ENCODE measurements around the gene EBF3.

Gene EBF3

DNA sequence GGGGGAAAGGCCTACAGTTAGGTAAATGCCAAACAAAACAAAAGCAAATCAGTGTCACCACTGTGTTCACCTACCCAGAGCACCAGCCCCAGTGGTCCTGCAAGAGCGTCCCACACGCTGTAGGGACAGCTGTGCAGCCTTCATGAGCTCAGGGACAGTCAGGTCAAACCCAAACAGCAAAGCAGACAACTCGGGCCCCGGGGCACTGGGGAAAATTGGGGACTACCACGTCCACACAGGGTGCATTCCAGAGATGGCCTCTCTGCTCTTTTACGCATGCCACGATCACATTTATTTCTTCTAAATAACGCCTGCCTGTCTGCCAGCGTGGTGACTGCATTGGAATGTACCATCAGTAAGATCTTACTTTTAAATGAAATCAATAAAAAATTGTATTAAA is 21.7 kb downstream of the EBF3 start:
- no peaks in the 10 kb centered on the region for H3K36me3 ChIP-seq (ENCODE audit: control insufficient read depth, insufficient read depth, low read length)
- H3K27me3 ChIP-seq (ENCODE audit: control insufficient read depth, insufficient read depth, low read length) = no peaks in the 10 kb centered on the region
- no peak overlapping the region for H3K4me3 ChIP-seq (ENCODE audit: low read length)
- H3K9me3 ChIP-seq (ENCODE audit: control insufficient read depth, insufficient read depth, low read length) = no peaks in the 10 kb centered on the region
- no peak overlapping the region for H3K27ac ChIP-seq (ENCODE audit: low read length)
- H3K4me1 ChIP-seq (ENCODE audit: control insufficient read depth, insufficient read depth, low read length) = no peaks in the 10 kb centered on the region
- no peak for DNase-seq (ENCODE audit: low read depth, low spot score)
- WGBS (ENCODE audit: insufficient coverage, insufficient read length) = no CpG with 5 or more reads among the region's 9 CpGs

DNA sequence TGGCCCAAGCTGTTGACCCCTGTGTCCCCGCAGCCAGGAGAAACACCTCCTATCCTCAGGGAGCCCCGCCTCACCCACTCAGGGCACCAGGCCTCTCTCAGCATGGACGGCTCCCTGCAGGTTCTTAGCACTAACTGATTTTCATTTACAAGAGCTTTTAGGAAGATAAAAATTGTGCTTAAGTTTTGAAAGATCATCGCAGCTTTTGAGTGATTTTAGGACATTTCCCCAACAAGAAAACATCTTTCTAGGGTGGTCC is 22.1 kb downstream of the EBF3 start:
- H3K4me1 ChIP-seq (ENCODE audit: control insufficient read depth, insufficient read depth, low read length) = no peaks in the 10 kb centered on the region
- no peak overlapping the region for H3K27ac ChIP-seq (ENCODE audit: low read length)
- whole genome bisulfite sequencing (ENCODE audit: insufficient coverage, insufficient read length) = no CpG with 5 or more reads among the region's 4 CpGs
- no peak overlapping the region for H3K4me3 ChIP-seq (ENCODE audit: low read length)
- no peak for DNase-seq (ENCODE audit: low read depth, low spot score)
- H3K36me3 ChIP-seq (ENCODE audit: control insufficient read depth, insufficient read depth, low read length) = no peaks in the 10 kb centered on the region
- H3K27me3 ChIP-seq (ENCODE audit: control insufficient read depth, insufficient read depth, low read length) = no peaks in the 10 kb centered on the region
- no peaks in the 10 kb centered on the region for H3K9me3 ChIP-seq (ENCODE audit: control insufficient read depth, insufficient read depth, low read length)

DNA sequence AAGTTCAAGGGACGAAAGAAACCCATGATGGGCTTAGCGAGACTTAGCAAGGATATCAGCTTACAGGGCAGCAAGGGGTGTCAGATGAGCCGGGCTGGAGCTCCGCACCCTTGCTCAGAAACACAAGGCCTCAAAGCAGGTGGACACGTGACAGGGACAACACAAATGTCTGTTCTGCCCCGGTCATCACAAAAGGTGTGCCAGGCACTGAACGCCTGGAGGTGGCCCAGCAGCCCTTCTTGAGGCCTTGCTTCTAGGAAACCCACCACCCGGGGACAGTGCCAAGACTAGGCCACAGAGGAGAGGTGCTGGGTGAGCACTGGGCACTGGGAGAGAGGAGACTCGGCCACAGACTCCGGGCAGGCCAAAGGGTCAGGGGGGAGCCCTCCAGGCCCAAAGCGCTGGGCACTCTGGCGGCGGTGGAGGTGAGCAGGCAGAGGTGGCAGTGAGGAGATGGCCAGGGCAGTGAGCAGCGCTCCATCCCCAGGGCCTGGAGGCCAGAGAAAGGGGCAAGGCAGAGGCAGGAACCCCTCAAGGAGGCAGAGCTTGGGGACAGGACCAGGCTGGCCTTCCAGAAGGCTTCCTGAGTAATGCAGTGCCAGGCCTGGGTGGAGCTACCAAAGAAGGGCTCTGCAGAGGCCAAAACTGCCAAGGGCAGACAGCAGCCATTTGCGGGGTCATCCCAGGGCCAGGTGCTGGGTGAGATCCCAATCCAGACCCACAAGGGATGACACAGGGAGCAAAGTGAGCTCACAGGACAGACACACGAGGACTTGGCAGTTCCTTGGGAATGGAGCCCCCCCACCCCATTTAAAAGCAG is 22.7 kb downstream of the EBF3 start:
- H3K36me3 ChIP-seq (ENCODE audit: control insufficient read depth, insufficient read depth, low read length) = no peaks in the 10 kb centered on the region
- no peaks in the 10 kb centered on the region for H3K9me3 ChIP-seq (ENCODE audit: control insufficient read depth, insufficient read depth, low read length)
- no peaks in the 10 kb centered on the region for H3K4me1 ChIP-seq (ENCODE audit: control insufficient read depth, insufficient read depth, low read length)
- no peak overlapping the region for H3K27ac ChIP-seq (ENCODE audit: low read length)
- DNase-seq (ENCODE audit: low read depth, low spot score) = no peak
- H3K27me3 ChIP-seq (ENCODE audit: control insufficient read depth, insufficient read depth, low read length) = no peaks in the 10 kb centered on the region
- no CpG with 5 or more reads among the region's 16 CpGs for WGBS (ENCODE audit: insufficient coverage, insufficient read length)
- no peak overlapping the region for H3K4me3 ChIP-seq (ENCODE audit: low read length)

DNA sequence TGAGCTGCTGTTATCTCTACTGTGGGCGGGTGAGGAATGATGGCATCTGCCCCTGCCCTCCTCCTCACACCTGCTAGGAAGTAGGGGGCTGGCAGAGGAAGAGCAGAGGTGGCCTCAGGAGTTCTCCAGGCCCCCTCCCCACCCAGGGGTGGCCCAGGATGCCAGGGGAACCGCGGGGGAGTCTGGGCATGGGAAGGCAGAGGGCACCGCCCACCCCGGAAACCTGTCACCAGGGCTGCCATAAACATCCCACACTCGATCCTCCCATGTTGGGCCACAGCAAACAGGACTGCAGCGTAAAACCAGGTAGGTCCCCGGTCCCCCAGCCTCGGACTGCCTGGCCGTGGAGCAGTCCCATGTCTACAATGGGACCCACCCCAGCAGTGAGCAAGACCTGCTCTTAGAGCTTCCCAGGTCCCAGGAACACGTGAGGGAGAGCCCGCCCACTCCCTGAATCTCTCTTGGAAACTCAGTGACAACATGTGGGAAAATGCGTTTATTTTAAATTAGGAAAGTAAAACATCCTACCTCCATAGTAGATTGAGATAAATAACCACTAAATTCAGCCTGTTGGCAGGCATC is 23.4 kb downstream of the EBF3 start:
- WGBS (ENCODE audit: insufficient coverage, insufficient read length) = no CpG with 5 or more reads among the region's 13 CpGs
- no peak for DNase-seq (ENCODE audit: low read depth, low spot score)
- Histone ChIP-seq H3K27me3 (ENCODE audit: control insufficient read depth, insufficient read depth, low read length) (no peaks in the 10 kb centered on the region), H3K9me3 (ENCODE audit: control insufficient read depth, insufficient read depth, low read length) (no peaks in the 10 kb centered on the region), H3K4me3 (ENCODE audit: low read length) (no peak overlapping the region), H3K4me1 (ENCODE audit: control insufficient read depth, insufficient read depth, low read length) (no peaks in the 10 kb centered on the region), H3K36me3 (ENCODE audit: control insufficient read depth, insufficient read depth, low read length) (no peaks in the 10 kb centered on the region), H3K27ac (ENCODE audit: low read length) (no peak overlapping the region)

DNA sequence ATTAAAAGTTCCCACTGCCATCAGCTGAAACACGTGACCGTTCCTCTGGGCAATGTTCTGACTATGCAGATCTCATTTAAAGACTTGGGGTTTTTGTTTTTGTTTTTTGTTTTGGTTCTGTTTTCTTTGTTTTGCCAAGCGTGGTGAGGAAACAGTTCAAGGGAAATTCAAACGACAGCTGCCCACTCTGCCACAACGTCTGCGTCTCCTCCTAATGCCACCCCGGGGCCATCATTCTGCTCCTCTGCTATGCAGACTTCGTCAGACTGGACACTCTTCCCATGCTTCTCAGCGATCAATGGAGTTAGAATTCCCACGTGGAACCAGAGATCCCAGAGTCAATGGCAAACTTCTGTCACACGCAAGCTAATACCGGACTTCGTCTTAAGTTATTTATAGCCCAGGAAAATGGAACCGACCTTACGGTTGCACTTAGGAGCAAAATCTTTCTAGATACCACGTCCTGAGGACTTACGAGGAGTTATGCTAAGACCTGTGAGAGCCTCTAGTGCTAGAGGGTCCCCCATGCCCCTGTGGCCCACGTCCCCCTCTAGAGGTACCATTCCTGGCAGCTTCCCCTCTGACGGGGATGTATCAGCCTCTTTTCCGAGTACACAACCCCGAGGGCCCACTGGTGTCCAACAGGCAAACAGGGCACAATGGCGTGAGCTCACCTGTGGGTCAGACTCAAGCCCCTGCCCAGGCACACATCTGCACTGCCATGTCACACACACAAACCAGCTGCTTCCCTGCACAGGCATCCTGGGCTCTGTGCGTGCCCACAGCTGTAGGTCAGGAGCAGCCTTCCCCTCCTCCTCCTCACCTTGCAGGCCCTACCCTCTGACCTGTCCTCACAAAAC is 24.4 kb downstream of the EBF3 start:
- H3K9me3 ChIP-seq (ENCODE audit: control insufficient read depth, insufficient read depth, low read length) = no peaks in the 10 kb centered on the region
- H3K4me3 ChIP-seq (ENCODE audit: low read length) = no peak overlapping the region
- no peaks in the 10 kb centered on the region for H3K27me3 ChIP-seq (ENCODE audit: control insufficient read depth, insufficient read depth, low read length)
- no peaks in the 10 kb centered on the region for H3K4me1 ChIP-seq (ENCODE audit: control insufficient read depth, insufficient read depth, low read length)
- DNase-seq (ENCODE audit: low read depth, low spot score) = no peak
- WGBS (ENCODE audit: insufficient coverage, insufficient read length) = no CpG with 5 or more reads among the region's 23 CpGs
- no peaks in the 10 kb centered on the region for H3K36me3 ChIP-seq (ENCODE audit: control insufficient read depth, insufficient read depth, low read length)
- H3K27ac ChIP-seq (ENCODE audit: low read length) = no peak overlapping the region

DNA sequence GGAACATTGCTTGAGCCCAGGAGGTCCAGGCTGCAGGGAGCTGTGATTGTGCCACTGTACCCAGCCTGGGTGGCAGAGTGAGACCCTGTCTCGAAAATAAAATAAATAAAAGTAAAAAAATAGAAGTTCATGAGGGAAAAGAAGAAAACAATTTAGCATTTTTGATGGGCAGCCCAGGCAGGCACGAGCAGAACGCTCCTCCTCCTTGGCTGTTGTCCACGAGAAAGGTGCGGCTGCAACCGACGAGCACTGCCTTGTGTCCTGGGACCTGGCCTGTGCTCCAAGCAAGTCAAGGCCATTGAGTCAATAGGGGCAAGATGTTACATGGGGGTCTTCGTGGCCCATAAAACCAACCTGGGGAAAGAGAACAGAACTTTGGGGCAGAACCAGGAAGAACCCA is 25.6 kb downstream of the EBF3 start:
- H3K27ac ChIP-seq (ENCODE audit: low read length) = no peak overlapping the region
- DNase-seq (ENCODE audit: low read depth, low spot score) = no peak
- H3K9me3 ChIP-seq (ENCODE audit: control insufficient read depth, insufficient read depth, low read length) = no peaks in the 10 kb centered on the region
- no peak overlapping the region for H3K4me3 ChIP-seq (ENCODE audit: low read length)
- H3K36me3 ChIP-seq (ENCODE audit: control insufficient read depth, insufficient read depth, low read length) = no peaks in the 10 kb centered on the region
- no CpG with 5 or more reads among the region's 8 CpGs for WGBS (ENCODE audit: insufficient coverage, insufficient read length)
- H3K27me3 ChIP-seq (ENCODE audit: control insufficient read depth, insufficient read depth, low read length) = no peaks in the 10 kb centered on the region
- no peaks in the 10 kb centered on the region for H3K4me1 ChIP-seq (ENCODE audit: control insufficient read depth, insufficient read depth, low read length)

DNA sequence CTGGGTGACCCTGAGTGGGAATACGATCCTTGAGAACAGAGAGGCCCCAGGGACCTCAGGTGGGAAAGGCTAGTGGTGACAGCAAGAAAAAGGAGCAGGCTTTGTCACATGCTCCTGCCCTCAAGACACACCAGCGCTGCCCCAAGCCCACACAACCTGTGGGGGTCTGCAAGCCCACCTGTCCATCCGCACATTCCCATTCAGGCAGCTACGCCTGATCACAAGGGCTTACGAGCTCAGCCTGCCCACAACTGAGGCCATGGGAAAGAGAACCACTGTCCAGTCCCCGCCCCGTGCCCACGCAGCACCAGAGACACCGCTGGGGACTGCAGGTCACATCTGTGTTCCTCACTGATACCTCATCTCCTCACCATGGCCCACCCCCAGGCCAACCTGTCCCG is 26.7 kb downstream of the EBF3 start:
- Histone ChIP-seq H3K9me3 (ENCODE audit: control insufficient read depth, insufficient read depth, low read length) (no peaks in the 10 kb centered on the region), H3K36me3 (ENCODE audit: control insufficient read depth, insufficient read depth, low read length) (no peaks in the 10 kb centered on the region), H3K4me1 (ENCODE audit: control insufficient read depth, insufficient read depth, low read length) (no peaks in the 10 kb centered on the region), H3K27ac (ENCODE audit: low read length) (no peak overlapping the region), H3K4me3 (ENCODE audit: low read length) (no peak overlapping the region), H3K27me3 (ENCODE audit: control insufficient read depth, insufficient read depth, low read length) (no peaks in the 10 kb centered on the region)
- DNase-seq (ENCODE audit: low read depth, low spot score) = no peak
- WGBS (ENCODE audit: insufficient coverage, insufficient read length) = no CpG with 5 or more reads among the region's 10 CpGs

DNA sequence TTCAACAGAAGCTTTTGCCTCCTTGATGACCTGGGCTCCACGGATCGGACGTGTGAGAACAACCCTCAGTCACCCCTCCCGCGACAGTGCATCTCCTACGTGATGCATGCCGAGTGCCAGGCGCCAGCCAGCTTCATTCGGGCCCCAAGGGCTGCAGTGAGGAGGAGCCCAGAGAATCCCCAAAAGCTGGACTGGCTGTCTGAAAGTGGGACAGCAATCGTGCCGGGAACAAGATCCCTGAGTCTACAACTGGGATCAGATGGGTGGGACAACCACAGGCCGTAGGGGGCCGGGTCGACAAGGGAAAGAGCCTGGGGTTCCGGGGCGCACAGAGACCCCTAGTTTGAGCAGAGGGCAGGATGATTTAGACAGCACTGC is 27.2 kb downstream of the EBF3 start:
- Histone ChIP-seq H3K36me3 (ENCODE audit: control insufficient read depth, insufficient read depth, low read length) (no peaks in the 10 kb centered on the region), H3K4me1 (ENCODE audit: control insufficient read depth, insufficient read depth, low read length) (no peaks in the 10 kb centered on the region), H3K4me3 (ENCODE audit: low read length) (no peak overlapping the region), H3K9me3 (ENCODE audit: control insufficient read depth, insufficient read depth, low read length) (no peaks in the 10 kb centered on the region), H3K27ac (ENCODE audit: low read length) (no peak overlapping the region), H3K27me3 (ENCODE audit: control insufficient read depth, insufficient read depth, low read length) (no peaks in the 10 kb centered on the region)
- no CpG with 5 or more reads among the region's 16 CpGs for WGBS (ENCODE audit: insufficient coverage, insufficient read length)
- no peak for DNase-seq (ENCODE audit: low read depth, low spot score)

DNA sequence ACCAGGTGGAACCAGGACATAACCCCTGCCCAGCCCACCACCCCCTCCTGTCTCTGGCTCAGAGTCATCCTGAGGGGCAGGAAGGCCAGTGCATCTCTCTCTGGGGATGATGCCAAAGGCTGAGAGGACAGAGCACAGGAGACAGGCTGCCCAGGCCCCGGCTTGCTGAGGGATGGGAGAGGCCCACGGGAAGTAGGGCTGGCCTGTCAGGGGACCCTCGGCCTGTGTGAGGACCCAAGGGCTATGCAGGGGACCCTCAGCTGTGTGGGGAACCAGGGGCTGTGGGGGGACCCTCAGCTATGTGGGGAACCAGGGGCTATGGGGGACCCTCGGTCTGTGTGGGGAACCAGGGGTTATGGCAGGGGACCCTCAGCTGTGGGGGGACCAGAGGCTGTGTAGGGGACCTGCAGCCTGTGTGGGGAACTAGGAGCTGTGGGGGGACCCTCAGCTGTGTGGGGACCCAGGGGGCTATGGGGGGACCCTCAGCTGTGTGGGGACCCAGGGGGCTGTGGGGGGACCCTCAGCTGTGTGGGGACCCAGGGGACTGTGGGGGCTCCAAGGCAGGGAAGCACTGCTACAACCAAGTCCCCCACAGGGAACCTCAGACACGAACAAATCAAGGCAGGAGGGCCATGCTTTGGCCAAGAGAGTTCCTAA is 27.7 kb downstream of the EBF3 start:
- no peak overlapping the region for H3K27ac ChIP-seq (ENCODE audit: low read length)
- H3K36me3 ChIP-seq (ENCODE audit: control insufficient read depth, insufficient read depth, low read length) = no peaks in the 10 kb centered on the region
- H3K4me3 ChIP-seq (ENCODE audit: low read length) = no peak overlapping the region
- no CpG with 5 or more reads among the region's 5 CpGs for WGBS (ENCODE audit: insufficient coverage, insufficient read length)
- no peak for DNase-seq (ENCODE audit: low read depth, low spot score)
- H3K27me3 ChIP-seq (ENCODE audit: control insufficient read depth, insufficient read depth, low read length) = no peaks in the 10 kb centered on the region
- H3K9me3 ChIP-seq (ENCODE audit: control insufficient read depth, insufficient read depth, low read length) = no peaks in the 10 kb centered on the region
- H3K4me1 ChIP-seq (ENCODE audit: control insufficient read depth, insufficient read depth, low read length) = no peaks in the 10 kb centered on the region

DNA sequence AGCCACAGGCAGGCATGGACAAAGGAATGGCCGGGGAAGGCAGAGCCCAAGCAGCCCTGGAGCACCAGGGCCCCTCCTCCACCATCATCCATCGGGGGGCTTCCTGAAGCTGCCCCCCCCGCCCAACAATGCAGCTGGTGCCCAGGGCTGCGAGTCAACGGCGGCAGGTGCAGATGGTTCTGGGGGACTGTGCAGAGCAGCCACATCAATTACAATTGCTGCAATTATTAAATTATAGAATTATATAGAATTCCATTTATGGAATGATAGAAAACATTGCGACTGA is 28.3 kb downstream of the EBF3 start:
- no CpG with 5 or more reads among the region's 7 CpGs for WGBS (ENCODE audit: insufficient coverage, insufficient read length)
- H3K27me3 ChIP-seq (ENCODE audit: control insufficient read depth, insufficient read depth, low read length) = no peaks in the 10 kb centered on the region
- no peaks in the 10 kb centered on the region for H3K36me3 ChIP-seq (ENCODE audit: control insufficient read depth, insufficient read depth, low read length)
- no peaks in the 10 kb centered on the region for H3K9me3 ChIP-seq (ENCODE audit: control insufficient read depth, insufficient read depth, low read length)
- H3K27ac ChIP-seq (ENCODE audit: low read length) = no peak overlapping the region
- H3K4me1 ChIP-seq (ENCODE audit: control insufficient read depth, insufficient read depth, low read length) = no peaks in the 10 kb centered on the region
- DNase-seq (ENCODE audit: low read depth, low spot score) = no peak
- no peak overlapping the region for H3K4me3 ChIP-seq (ENCODE audit: low read length)

Measured in iPS DF 6.9 (cell line).